ENCODE data around the gene RSPH1. TPM values are rescaled to one million over a fixed set of nuclear protein-coding genes. Genes with fewer than 3 reads are reported as not detected.

The RSPH1 gene
- total and polyA plus RNA-seq, 2 of the 4 experiments (the other 2 are of a cell fraction), result not detected

GRCh38 chr21:42486531-42486930 is 9.5 kb downstream of the RSPH1 start:
- H4K8ac ChIP-seq (ENCODE audit: low read depth in 2 of 2, low read length in 2 of 2), result no peak overlapping the region
- H2AK5ac ChIP-seq (ENCODE audit: low read depth, low read length), result no peak overlapping the region
- H3K27ac ChIP-seq (ENCODE audit: insufficient read depth, low read length), result no peak overlapping the region
- H2AK9ac ChIP-seq (replicated peaks; ENCODE audit: low read depth, low read length, poor library complexity), result no peak overlapping the region
- H3K4ac ChIP-seq (ENCODE audit: low read depth, low read length), result no peak overlapping the region
- no peak for ATAC-seq (ENCODE audit: low read depth)
- no peak overlapping the region for H3K14ac ChIP-seq (replicated peaks; ENCODE audit: low read depth, low read length)
- no peak overlapping the region for H3K9ac ChIP-seq (ENCODE audit: low read depth, low read length)
- DNase-seq, result no peak
- POLR2A ChIA-PET (ENCODE audit: unreplicated experiment), result no interaction called here
- H4K91ac ChIP-seq (ENCODE audit: insufficient read depth, low read depth, low read length), result no peak overlapping the region
- H3K4me3 ChIP-seq (ENCODE audit: insufficient read depth, low read depth, low read length), result no peak overlapping the region
- no peaks in the 10 kb centered on the region for H4K20me1 ChIP-seq (ENCODE audit: insufficient read depth, low read length)
- CTCF ChIA-PET, result no interaction called here
- H2BK15ac ChIP-seq (ENCODE audit: low read depth, low read length), result no peak overlapping the region
- dilution Hi-C loops (cut with HindIII; ENCODE audit: low sequenced_read_pairs, unreplicated experiment), result no loop called here
- TF ChIP-seq RAD21 (IDR thresholded peaks at IDR 0.05; ENCODE audit: low read length) (no peak), MXI1 (IDR thresholded peaks at IDR 0.05; ENCODE audit: borderline replicate concordance, low read depth, low read length) (no peak), MAZ (IDR thresholded peaks at IDR 0.05; ENCODE audit: borderline replicate concordance, low read depth, low read length) (no peak), RFX5 (IDR thresholded peaks at IDR 0.05; ENCODE audit: low read depth, low read length) (no peak), RCOR1 (IDR thresholded peaks at IDR 0.05; ENCODE audit: insufficient replicate concordance, low read length) (no peak), BHLHE40 (IDR thresholded peaks at IDR 0.05; ENCODE audit: low read depth, low read length) (no peak), CHD1 (IDR thresholded peaks at IDR 0.05; ENCODE audit: low read depth, low read length) (no peak), FOS (IDR thresholded peaks at IDR 0.05; ENCODE audit: low read depth, low read length) (no peak), POLR2A (IDR thresholded peaks at IDR 0.05; ENCODE audit: low read depth, low read length) (no peak), CEBPB (IDR thresholded peaks at IDR 0.05; ENCODE audit: low read depth, low read length) (no peak), SMC3 (IDR thresholded peaks at IDR 0.05; ENCODE audit: low read depth, low read length) (no peak), MAFK (IDR thresholded peaks at IDR 0.05; ENCODE audit: low read depth, low read length) (no peak), NFE2L2 (IDR thresholded peaks at IDR 0.05; ENCODE audit: low read depth, low read length) (no peak)
- WGBS, 2 experiments (ENCODE audit: extremely low coverage in 2 of 2, insufficient read length in 1 of 2), result 17% methylated on average over 2 of the region's 5 CpGs; no CpG with 5 or more reads in 1 of the 2 experiments
- no peaks in the 10 kb centered on the region for H3K4me1 ChIP-seq (ENCODE audit: control insufficient read depth, insufficient read depth, low read length)
- no peaks in the 10 kb centered on the region for H3K9me1 ChIP-seq (ENCODE audit: insufficient read depth, low read length)
- no peak overlapping the region for H3K23ac ChIP-seq (ENCODE audit: low read depth, low read length)
- H3K36me3 ChIP-seq (ENCODE audit: control insufficient read depth, insufficient read depth, low read length), result no peaks in the 10 kb centered on the region
- in situ Hi-C loops (cut with MboI; ENCODE audit: low sequenced_read_pairs), result no loop called here
- no peak overlapping the region for H3K4me2 ChIP-seq (ENCODE audit: low read depth, low read length)
- intact Hi-C loops (cut with micrococcal nuclease), result no loop called here
- no peak overlapping the region for H2AFZ ChIP-seq (replicated peaks; ENCODE audit: low read length, poor library complexity)
- H2BK5ac ChIP-seq (ENCODE audit: low read depth, low read length, poor library complexity, severe bottlenecking), result no peak overlapping the region
- no peaks in the 10 kb centered on the region for H3K79me1 ChIP-seq (ENCODE audit: low read depth in 1 of 2, low read length in 2 of 2)
- no peak overlapping the region for H2BK120ac ChIP-seq (ENCODE audit: low read depth, low read length)
- no peak overlapping the region for H3K18ac ChIP-seq (ENCODE audit: low read depth, low read length)
- no peak overlapping the region for H3K56ac ChIP-seq (ENCODE audit: extremely low read depth, insufficient read depth, low read length)
- H2BK20ac ChIP-seq (ENCODE audit: low read depth, low read length), result no peak overlapping the region
- H3K9me3 ChIP-seq (ENCODE audit: control insufficient read depth, insufficient read depth, low read length), result no peaks in the 10 kb centered on the region; the same call in 1 of the 2 replicates
- H3K27me3 ChIP-seq (ENCODE audit: control insufficient read depth, insufficient read depth, low read length), result peaks cover 20% of the 10 kb centered on the region; the same call in 1 of the 2 replicates
- no TSS peak for BruUV-seq (replicated peaks)
- no peak overlapping the region for H4K5ac ChIP-seq (ENCODE audit: low read depth, low read length)

Data from IMR-90 (cell line).